NCI-H510A treated with DMSO at 0.1 percent for 48 hours (cell line): ENCODE data around the gene MPEG1.

Experiments used
- DNase-seq: peaks from one replicate; lab custom pipeline; 2025; lab: John Stamatoyannopoulos, UW

Gene MPEG1

GRCh38 chr11:59171508-59172322 is 41.0 kb downstream of the MPEG1 start, which contains the start of gene DTX4:
DTX4 (plus strand) TSS chr11:59172132; CDS start chr11:59172596, 464 bp downstream.
- peak; percentile 89 for DNase-seq

GRCh38 chr11:59164028-59164427 is 48.7 kb downstream of the MPEG1 start:
- DNase-seq, result no peak
